OCI-LY7 (cell line): Measurements from ENCODE around the gene VASH1. TPM values are rescaled to one million over a fixed set of nuclear protein-coding genes. Genes with fewer than 3 reads are reported as not detected.

ENCODE experiments used
- BruUV-seq: library from RNA; stranded (reverse); fragments of 400-500 nt; replicated peaks from 2 replicates; lab custom pipeline; 2021; lab: Mats Ljungman, UMichigan
- CTCF ChIA-PET: fragments of 300-600 bp; sonication (Branson Sonifier 250); formaldehyde crosslinking; loops from one replicate; lab custom pipeline; 2022; ENCODE audit warnings: antibody characterized with exemption; ENCODE audit not compliant: unreplicated experiment; lab: Charles Lee
- POLR2A ChIA-PET: fragments of 300-600 bp; sonication (Branson Sonifier 250); formaldehyde crosslinking; loops from one replicate; lab custom pipeline; 2022; ENCODE audit warnings: antibody characterized with exemption; lab: Charles Lee
- DNase-seq: peaks from one replicate; pipeline ENCODE4 v3.0.0-alpha.2; 2015; ENCODE audit warnings: low spot score
- H2AFZ ChIP-seq: fragments of 200-600 bp; sonication (generic), shearing (Covaris generic); 2 replicates; pipeline ENCODE4 v1.6.1; 2014; ENCODE audit warnings: mild to moderate bottlenecking, antibody characterized with exemption, low read length, moderate library complexity
- H3K27ac ChIP-seq: fragments of 200-600 bp; sonication (generic); 2 replicates; pipeline ENCODE4 v1.5.1; 2014; ENCODE audit warnings: mixed run types, low read depth, mild to moderate bottlenecking, moderate library complexity, low read length, inconsistent platforms; ENCODE audit not compliant: poor library complexity, severe bottlenecking
- H3K36me3 ChIP-seq: fragments of 200-600 bp; sonication (generic); 2 replicates; pipeline ENCODE4 v1.6.1; 2014; ENCODE audit warnings: mild to moderate bottlenecking, antibody characterized with exemption, low read length, moderate library complexity, mixed read lengths; ENCODE audit not compliant: insufficient read depth
- H3K4me1 ChIP-seq: fragments of 200-600 bp; sonication (generic); 2 replicates; pipeline ENCODE4 v1.5.1; 2014; ENCODE audit warnings: mild to moderate bottlenecking, low read length; ENCODE audit not compliant: insufficient read depth, poor library complexity, severe bottlenecking
- H3K4me2 ChIP-seq: fragments of 200-600 bp; sonication (generic); 2 replicates; pipeline ENCODE4 v1.6.1; 2014; ENCODE audit warnings: mild to moderate bottlenecking, low read length
- H3K4me3 ChIP-seq: fragments of 200-600 bp; sonication (generic); 2 replicates; pipeline ENCODE4 v1.5.1; 2014; ENCODE audit warnings: mild to moderate bottlenecking, low read depth, low read length; ENCODE audit not compliant: poor library complexity, severe bottlenecking
- H3K79me2 ChIP-seq: fragments of 200-600 bp; sonication (generic); 2 replicates; pipeline ENCODE4 v1.6.1; 2016; ENCODE audit warnings: low read depth, mild to moderate bottlenecking, low read length, moderate library complexity, mixed read lengths; ENCODE audit not compliant: insufficient read depth
- H3K9me2 ChIP-seq: fragments of 200-600 bp; sonication (generic); 2 replicates; pipeline ENCODE4 v1.6.1; 2016; ENCODE audit warnings: mild to moderate bottlenecking, low read length, mixed read lengths; ENCODE audit not compliant: insufficient read depth
- H3K9me3 ChIP-seq: fragments of 200-600 bp; sonication (generic); 2 replicates; pipeline ENCODE4 v1.6.1; 2014; ENCODE audit warnings: mild to moderate bottlenecking, mixed run types, low read length, mixed read lengths
- H4K20me1 ChIP-seq: fragments of 200-600 bp; sonication (generic); 2 replicates; pipeline ENCODE4 v1.6.1; 2014; ENCODE audit warnings: mild to moderate bottlenecking, antibody characterized with exemption, low read length, moderate library complexity, mixed read lengths; ENCODE audit not compliant: insufficient read depth
- CTCF ChIP-seq: fragments of 200-600 bp; sonication (generic); conservative IDR thresholded peaks from 2 replicates; pipeline ENCODE4 v1.5.1; 2014; ENCODE audit warnings: mild to moderate bottlenecking, antibody characterized with exemption, low read length, moderate library complexity, mixed read lengths
- EZH2phosphoT487 ChIP-seq: fragments of 200-600 bp; sonication (generic); IDR thresholded peaks from 2 replicates; pipeline ENCODE4 v1.6.1; 2018; ENCODE audit warnings: low read depth, borderline replicate concordance, mild to moderate bottlenecking, mixed run types, antibody characterized with exemption, low read length, moderate library complexity, mixed read lengths
- intact Hi-C: fragments of 100-400 bp; cut with micrococcal nuclease; formaldehyde crosslinking; loops from one replicate; pipeline ENCODE4 v1.10.0; 2022; ENCODE audit not compliant: unreplicated experiment
- total RNA-seq, 2 experiments: library from RNA; depleted of rRNA in 1 of 2; stranded (reverse); fragments of >200 nt in 1 of 2; shearing (Covaris generic) in 1 of 2; gene quantifications; 2 replicates each; pipeline ENCODE4 v1.2.3, GENCODE V29; 2014 to 2022

Gene VASH1
- total RNA-seq, 2 experiments from 2014 or later: not detected

DNA sequence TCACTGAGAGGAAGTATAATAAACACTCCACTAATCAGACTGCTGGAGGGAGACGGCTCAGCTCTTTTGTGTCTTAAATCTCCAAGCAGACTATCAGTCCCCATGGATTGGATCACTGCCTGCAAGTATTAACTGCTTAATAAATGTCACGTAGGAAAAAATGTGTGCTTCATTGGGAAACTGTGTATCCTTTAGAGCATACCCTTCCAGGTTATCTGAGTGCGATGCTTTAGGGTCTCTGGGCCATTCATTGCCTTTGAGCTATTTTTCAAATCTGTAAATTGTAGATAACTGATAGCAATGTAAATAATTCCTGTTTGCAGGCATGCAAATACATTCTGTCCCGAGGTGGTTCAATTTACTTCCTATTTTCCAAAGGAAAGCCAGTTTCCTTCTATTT lies 45.0 kb upstream of the VASH1 start:
- H3K79me2 ChIP-seq: no peaks in the 10 kb centered on the region
- H3K36me3 ChIP-seq: no peaks in the 10 kb centered on the region
- no peaks in the 10 kb centered on the region for H4K20me1 ChIP-seq
- no peaks in the 10 kb centered on the region for H3K9me2 ChIP-seq
- H3K4me3 ChIP-seq: no peak overlapping the region
- intact Hi-C loops: no loop called here
- no peaks in the 10 kb centered on the region for H3K9me3 ChIP-seq
- no peak for TF ChIP-seq EZH2phosphoT487
- TF ChIP-seq CTCF: no peak
- H3K27ac ChIP-seq: no peak overlapping the region
- CTCF ChIA-PET: interaction anchor here (0.9 kb wide), 1 partner anchor 89 kb away, joined by 3 read pairs; no protein-coding TSS in a partner anchor
- no peak overlapping the region for H3K4me2 ChIP-seq
- no peak for DNase-seq
- no TSS peak for BruUV-seq
- POLR2A ChIA-PET: interaction anchor here (0.5 to 1.2 kb wide), 4 partner anchors 94 to 1916 kb away, joined by 3 to 6 read pairs (median 3); no protein-coding TSS in a partner anchor
- no peak overlapping the region for H2AFZ ChIP-seq
- peaks cover 20% of the 10 kb centered on the region for H3K4me1 ChIP-seq

- Histone ChIP-seq H2AFZ (no peak overlapping the region), H4K20me1 (no peaks in the 10 kb centered on the region), H3K4me2 (no peak overlapping the region), H3K4me3 (no peak overlapping the region), H3K36me3 (no peaks in the 10 kb centered on the region), H3K27ac (no peak overlapping the region), H3K79me2 (no peaks in the 10 kb centered on the region), H3K4me1 (peaks cover 32% of the 10 kb centered on the region), H3K9me3 (no peaks in the 10 kb centered on the region), H3K9me2 (no peaks in the 10 kb centered on the region)
- ChIA-PET POLR2A (interaction anchor here (0.6 to 1.5 kb wide), 3 partner anchors 10 to 275 kb away, joined by 3 to 6 read pairs (median 3); no protein-coding TSS in a partner anchor), CTCF (no interaction called here)
- no peak for DNase-seq
- intact Hi-C loops: no loop called here
- TF ChIP-seq EZH2phosphoT487: no peak
- no peak for TF ChIP-seq CTCF
- no TSS peak for BruUV-seq
Measured at GRCh38 chr14:76717508-76718290, 43.6 kb upstream of the VASH1 start.
